CD1c-positive myeloid dendritic cell (primary cell): Measurements from ENCODE around the gene NAALADL2.
"Not testable (repeated sequence)": the region's sequence is repeated elsewhere in the genome, so short reads cannot be mapped to it uniquely, and the experiment has no call there.

Experiments
- DNase-seq: peaks from one replicate; pipeline ENCODE4 v3.0.0-alpha.2; 2016; ENCODE audit errors: extremely low spot score

Gene NAALADL2

DNA sequence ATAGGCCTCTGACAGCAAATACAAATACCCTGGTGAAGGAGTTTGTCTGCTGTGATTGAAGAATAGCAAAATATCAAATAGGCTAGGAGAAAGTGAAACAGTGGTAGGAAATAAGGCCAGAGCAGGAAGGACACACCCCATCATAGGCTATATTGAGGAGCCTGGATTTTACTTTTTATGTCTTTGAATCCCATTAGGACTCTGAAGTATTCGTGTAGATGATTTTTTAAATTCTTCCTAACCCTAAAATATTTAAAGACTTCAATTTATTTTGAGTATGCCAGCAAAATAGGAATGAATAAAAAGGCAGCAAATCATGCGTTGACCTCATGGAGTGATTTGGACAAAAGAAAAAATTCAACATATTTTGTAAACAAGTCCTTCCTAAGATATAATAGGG lies 562.8 kb downstream of the NAALADL2 start:
- no peak for DNase-seq

DNA sequence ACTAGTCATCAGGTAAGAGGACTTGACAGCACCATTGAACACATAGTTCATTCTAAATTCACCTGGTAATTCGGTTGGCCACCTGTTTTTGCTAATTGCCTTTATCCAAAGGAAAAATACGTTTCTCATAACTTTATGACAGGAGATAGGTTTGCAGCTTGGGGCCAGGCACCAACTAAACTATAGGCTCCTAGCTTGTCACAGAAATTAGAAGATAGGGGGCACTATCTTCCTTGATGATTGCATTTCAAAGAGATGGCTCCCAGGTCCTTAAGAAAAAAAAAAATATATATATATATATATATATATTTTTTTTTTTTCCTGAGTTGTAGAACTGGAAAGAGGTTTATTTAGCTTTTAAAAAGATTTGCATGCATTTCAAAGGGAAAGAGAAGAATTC lies 563.6 kb downstream of the NAALADL2 start:
- no peak for DNase-seq

DNA sequence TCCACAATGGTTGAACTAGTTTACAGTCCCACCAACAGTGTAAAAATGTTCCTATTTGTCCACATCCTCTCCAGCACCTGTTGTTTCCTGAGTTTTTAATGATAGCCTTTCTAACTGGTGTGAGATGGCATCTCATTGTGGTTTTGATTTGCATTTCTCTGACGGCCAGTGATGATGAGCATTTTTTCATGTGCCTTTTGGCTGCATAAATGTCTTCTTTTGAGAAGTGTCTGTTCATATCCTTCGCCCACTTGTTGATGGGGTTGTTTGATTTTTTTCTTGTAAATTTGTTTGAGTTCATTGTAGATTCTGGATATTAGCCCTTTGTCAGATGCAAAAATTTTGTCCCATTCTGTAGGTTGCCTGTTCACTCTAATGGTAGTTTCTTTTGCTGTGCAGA lies 564.7 kb downstream of the NAALADL2 start:
- not testable (repeated sequence) for DNase-seq

DNA sequence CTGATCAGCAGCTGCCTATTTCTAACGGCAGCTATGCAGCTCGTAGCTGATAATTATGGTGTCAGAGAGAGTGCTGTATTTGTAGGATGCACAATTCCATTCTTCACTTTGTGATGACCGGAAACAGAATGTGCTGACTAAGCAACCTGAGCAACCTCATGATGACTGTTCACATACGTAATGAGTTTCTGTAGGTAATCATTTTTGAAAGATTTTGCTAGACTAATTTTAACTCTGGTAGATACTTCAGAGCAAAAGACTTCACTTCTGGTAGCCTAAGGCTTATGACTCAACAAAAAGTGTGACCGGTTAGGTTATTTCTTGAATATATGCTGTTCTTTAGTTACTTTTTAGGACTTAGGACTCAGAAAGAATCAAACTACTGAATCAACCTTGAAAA lies 567.7 kb downstream of the NAALADL2 start:
- DNase-seq: no peak

DNA sequence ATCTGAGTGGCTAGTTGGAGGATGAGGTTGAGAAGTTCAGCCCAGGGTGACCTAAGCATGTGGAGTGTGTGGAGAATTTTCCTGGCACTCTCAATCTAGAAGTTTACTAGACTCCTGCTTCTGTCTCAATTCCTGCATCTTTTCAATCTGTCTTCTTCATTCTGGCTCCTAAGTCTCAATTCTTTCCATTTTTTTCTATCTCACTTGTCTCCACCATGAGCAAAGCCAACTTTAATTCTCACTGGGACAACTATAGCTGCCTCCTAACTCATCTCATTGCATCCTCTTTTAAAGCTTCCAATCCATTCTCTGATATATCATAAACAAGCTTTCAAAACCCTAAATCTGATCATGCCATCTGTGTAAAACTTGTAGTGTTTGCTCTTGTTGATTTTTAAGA lies 569.3 kb downstream of the NAALADL2 start:
- no peak for DNase-seq

DNA sequence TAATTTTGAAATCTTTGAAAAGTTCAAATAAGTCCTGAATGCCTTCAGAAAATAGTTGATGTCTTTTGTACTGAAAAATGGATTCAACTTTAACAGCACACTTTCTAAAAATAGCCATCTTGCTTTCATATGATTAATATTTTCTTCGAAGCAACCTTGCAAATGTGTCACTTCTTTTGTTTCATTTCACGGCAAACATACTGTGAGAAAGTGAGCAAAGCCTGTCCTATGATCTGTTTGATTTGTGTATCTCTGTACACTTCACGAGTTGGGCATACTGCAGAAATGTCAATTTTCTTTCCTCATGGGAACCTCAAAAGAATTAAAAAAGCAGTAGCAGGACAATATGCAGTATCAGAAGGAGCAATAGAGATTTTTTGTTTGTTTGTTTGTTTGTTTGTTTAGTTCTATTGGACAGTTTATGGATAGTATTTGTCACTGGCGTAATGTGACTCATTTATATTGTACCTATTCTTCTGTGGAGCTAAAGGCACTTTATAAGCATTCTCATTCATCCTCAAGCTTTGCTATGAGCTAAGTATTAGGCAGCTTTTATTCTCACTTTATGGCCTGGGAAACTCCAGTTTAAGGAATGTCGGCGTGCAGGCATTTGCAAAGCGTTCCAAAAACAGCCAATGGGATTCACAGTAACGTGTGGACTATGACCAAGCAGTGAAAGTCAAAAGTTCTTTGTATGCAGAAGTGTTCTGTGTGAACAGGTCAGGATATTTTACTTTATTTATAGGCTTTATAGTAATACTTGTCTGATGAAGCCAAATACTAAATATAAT lies 572.0 kb downstream of the NAALADL2 start:
- DNase-seq: no peak

DNA sequence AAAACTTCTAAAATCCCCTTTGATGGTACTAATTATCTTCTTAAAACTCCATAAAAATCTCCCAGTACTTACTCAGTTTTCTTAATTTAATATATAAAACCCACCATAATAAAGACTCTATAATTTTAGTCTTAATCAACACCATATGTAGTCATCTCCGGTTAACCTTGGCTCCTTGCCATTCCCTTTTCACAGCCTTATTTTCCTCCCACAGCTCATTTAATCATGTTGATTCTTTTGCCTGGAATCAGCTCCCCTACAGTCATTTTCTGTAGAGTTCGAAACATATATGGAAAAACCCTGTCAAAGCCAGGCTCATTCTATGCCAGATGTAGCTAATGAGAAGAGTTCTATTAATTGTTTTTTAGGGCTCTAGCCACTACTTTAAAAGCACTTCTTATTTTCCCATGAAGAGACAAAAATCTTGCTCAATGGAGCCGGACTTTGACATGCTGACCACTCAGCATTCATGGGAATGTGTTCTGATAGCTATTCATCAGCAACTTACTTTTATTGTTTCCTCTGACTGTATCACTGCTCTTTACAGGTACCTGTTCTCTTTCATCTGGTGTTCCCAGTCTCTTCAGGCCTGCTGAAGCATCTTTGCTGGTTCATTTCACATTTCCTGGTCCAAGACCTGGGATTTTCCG lies 573.4 kb downstream of the NAALADL2 start:
- no peak for DNase-seq

DNA sequence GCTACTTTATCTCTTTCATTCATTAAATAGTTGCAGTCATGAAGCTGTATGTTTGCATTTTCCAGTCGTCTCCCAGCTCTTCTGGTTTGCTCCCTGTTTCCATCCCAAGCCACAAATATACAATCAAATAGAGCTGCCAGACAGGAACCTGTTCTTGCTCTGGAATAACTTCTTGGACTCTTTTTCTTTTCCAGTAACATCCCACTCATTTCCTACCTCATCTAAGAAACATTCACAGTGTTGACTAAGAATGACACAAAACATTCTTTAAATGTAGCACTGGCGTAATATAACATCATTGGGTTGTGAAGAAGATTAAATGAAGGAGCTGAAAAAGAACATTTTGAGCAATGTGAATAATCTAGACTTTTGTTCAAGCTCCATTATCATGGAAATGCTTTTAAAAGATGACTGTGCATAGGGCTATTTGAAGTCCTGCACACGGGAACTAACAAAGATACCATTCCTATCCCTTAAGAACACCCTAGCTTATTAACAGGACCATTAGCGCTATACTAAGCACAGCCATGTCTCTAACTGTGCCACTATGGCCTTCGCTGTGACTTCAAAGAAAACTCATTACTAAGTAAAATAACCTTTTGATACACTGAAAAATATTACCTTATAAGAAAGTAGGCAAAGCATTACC lies 574.0 kb downstream of the NAALADL2 start:
- no peak for DNase-seq

DNA sequence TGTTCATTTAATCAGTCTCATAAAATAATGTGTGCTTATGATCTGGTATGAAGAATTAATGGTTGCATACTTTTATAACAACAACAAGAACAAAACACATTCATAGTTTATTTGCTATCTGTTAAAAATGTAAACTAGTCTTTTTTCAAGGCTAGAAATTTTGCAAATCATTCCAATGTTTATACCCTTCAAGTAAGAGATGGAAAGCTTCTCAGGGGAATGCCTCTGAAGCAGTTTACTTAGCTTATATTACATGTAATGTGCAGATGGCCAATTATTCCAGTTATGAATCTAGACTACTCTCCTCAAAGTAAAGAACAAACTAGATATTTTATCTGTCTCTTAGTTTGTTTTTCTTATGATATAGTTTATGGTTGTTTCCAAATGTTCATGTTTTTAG lies 575.4 kb downstream of the NAALADL2 start:
- no peak for DNase-seq

DNA sequence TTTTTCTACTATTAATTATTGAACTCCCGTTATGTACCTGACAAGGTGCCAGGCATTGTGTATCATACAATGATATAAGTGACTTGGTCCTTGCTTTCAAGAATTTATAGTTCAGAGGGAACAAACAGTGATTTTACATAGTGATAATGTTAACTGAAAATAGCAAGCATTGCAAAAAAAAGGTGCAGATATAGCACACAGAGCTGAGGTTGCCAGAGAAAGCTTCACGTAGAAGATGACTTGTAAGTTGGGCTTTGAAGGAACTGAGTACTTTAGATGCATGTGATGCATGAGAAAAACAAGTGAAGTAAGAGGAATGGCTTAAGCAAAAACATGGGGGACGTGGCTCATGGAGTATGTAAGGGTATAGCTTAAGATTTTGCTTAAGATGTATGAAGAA lies 584.5 kb downstream of the NAALADL2 start:
- no peak for DNase-seq

DNA sequence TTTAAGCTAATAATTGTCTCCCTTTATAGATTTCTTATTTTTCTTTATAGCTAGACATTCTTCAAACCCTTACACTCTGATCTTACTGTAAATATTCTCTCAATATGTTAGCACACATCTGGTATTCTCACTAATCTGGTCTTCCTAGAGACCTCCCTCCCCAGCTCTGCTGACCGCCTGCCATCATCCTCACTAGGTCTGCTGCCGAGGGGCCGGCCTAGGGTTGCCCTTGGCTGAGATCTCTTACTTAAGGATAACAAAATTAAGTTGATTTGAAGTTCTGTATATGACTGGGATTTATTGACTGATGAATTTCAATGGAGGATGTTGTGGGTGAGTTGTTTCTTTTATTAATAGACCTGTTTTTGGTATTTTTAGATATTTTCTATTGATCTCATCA lies 586.6 kb downstream of the NAALADL2 start:
- DNase-seq: no peak

DNA sequence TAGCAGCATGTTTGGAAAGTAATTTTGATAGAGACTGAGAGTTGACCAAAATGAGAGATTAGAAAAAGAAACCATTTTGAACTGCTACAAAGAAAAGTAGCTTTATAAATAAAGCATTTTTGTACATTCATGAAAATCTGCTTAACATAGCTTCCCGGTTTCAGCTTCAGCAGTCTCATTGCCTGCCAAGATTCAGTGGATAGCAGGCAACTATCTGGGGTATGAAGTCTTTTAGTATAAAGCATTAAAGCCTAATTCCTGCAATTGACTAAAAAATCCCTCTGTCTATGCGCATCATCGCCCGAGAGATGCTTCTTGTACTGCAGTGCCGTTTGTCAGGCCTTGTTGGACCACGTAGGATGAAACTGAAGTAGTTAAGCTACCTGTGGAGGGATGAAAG lies 588.4 kb downstream of the NAALADL2 start:
- no peak for DNase-seq

DNA sequence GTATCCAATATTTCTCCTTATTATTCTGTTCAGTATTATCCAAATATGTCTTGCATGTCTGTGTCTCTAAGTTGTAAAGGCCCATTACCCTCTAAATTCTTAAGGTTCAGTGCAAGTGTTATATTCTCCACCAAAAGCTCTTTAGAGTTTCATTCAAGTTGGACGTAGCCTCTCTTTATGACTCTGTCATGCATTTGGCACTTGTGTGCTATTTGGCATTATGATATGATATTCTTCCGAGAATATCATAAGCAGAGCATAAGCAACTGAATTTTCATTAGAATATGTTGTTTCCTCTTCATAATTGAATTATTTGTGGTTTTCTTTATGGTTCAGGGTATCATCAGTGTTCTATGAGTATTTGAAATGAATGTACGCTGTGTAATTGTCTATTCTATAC lies 594.2 kb downstream of the NAALADL2 start:
- DNase-seq: no peak

DNA sequence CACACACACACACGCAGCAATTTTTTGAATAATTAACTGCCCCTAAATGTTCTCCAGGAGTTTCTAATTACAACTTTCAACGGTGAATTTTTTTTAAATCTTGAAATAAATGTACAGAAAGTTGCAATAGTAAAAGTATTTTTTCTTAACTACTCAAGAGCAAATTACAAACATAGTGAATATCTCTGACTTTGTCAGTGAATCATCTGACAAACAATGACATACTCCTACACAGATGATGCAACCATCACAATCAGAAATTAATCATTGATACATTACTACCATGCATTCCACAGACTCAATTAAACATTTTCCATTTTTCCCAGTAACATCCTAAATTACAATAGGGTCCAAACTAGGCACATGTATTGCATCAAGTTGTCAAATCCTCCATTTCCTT lies 597.3 kb downstream of the NAALADL2 start:
- no peak for DNase-seq

DNA sequence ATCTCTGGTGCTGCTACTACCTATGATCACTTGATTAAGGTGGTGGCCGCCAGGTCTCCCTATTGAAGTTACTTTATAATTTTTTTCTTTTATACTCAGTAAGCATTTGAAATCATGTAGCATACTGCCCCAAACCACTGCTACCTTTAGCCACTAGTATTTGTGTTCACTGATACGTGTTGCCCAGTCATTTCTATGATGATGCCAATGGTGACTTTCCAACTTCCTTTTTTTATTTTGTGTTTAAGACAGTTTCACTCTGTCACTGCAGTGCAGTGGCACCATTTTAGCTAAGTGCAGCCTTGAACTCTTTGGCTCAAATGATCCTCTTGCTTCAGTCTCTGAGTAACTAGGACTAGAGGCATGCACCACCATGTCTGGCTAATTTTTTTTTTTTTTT lies 598.2 kb downstream of the NAALADL2 start:
- DNase-seq: no peak

DNA sequence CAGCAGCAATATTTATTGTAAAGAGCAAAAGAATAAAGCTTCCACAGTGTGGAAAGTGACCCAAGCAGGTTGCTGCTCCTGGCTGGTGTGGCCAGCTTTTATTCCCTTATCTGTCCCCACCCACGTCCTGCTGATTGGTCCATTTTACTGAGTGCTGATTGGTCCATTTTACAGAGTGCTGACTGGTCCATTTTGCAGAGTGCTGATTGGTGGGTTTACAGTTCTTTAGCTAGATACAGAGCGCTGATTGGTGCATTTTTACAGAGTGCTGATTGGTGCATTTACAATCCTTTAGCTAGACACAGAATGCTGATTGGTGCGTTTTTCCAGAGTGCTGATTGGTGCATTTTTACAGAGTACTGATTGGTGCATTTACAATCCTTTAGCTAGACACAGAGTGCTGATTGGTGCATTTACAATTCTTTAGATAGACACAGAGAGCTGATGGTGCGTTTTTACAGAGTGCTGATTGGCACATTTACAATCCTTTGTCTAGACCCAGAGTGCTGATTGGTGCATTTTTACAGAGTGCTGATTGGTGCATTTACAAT lies 601.8 kb downstream of the NAALADL2 start:
- not testable (repeated sequence) for DNase-seq

DNA sequence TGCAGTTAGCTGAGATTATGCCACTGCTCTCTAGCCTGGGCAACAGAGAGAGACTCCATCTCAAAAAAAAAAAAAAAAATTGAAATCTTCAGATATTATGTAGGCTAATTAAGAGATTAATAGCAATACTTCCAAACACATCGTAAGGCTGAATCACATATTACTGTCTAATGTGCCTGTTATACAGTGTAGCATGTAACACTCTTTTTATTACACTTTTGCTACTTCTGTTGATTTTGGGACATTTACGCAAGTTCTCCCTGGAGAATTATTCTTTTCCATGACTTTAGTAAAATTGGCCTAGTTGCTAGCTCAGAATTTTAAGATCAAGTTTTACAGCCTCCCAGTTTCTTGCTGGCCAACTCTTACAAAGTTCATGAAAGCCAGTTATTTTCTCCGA lies 605.2 kb downstream of the NAALADL2 start:
- no peak for DNase-seq

DNA sequence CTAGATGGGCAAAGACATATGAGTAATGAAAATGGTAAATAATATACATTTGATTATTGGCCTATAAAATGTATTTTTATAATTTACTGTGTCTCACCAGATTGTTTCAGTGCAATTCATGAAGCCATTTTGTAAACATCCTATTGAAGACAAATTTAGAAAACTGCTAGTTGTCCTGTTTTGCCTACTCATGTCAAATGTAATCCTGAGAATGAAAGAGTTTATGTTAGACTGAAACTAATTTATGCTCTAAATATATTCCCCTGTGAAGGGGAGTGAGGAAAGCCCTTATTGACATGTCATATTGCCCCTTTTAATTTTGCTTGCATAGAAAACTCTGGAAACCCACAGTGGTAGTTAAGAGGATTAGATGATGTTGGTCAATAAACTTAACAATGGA lies 610.0 kb downstream of the NAALADL2 start:
- DNase-seq: no peak

DNA sequence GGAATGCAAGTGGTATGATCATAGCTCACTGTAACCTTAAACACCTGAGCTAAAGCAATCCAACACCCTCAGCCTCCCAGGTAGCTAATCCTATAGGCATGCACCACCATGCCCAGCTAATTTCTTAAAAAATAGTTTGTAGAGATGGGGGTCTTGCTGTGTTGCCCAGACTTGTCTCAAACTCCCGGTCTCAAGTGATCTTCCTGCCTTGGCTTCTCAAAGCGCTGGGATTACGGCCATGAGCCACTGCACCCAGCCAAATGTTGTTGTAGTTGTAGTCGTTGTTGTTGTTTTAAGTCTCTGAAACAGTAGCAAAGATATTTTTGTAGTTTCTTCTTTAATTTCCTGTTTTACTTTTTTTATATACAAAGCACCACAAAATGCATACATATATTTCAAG lies 616.6 kb downstream of the NAALADL2 start:
- no peak for DNase-seq

DNA sequence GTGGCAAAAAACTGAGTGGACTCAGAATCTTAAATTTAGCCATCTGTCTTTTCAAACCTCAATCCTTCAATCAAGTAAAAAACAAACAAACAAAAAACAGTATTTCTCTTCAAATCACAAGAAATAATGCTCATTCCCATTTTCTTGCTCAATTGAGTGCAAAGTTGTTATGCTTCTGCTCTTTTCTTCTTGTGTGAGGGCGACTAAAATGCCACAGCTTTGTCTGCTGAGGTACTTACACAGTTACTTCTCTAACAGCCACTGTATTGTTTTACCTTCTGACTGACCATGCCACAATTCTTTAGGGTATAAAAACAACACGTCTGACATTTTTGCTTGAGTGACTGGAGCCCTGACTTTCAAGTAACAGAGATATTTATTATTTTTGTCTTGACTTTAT lies 617.4 kb downstream of the NAALADL2 start:
- no peak for DNase-seq

DNA sequence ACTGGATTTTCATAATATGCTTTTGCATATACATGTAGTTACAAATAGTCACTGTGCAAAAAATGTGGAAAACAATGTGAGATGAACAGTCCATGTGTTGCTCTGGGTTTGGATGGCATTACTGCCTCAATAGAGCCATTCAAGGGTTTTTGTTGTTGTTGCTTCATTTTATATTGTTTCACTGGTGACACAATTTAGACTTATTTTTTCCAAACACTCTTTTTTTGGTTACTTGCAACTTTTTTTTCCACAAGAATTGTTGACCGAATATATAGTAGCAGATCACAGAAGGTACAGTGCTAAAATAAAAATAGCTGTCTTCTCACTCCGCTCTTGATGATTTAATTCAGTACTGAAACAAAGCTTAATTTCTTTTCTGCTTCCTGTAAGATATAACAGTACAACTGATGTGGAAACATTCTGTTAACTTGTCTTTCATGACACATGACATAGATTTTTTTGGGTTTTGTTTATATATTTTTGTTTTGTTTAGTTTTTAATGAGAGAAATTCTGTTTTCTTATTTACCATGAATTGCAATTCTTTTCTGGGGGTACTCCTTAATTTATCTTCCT lies 618.6 kb downstream of the NAALADL2 start:
- DNase-seq: no peak

DNA sequence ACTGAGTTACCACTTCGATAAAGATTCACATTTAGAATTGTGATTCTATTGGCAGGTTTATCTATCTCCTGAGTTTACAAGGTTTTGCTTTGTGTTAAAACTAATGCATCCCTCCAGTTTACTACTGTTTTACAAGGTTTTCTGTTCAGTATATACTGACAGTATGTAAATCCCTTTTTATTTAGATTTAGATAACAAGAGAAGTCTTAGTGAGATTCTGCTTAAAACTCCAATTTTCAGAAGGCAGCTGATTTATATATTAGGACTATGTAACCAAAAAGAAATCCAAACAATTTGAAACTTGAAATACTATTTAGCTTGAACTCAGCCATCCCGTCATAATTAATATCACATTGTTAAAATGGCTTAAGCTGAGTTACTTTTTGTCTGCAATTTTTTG lies 619.2 kb downstream of the NAALADL2 start:
- DNase-seq: no peak

DNA sequence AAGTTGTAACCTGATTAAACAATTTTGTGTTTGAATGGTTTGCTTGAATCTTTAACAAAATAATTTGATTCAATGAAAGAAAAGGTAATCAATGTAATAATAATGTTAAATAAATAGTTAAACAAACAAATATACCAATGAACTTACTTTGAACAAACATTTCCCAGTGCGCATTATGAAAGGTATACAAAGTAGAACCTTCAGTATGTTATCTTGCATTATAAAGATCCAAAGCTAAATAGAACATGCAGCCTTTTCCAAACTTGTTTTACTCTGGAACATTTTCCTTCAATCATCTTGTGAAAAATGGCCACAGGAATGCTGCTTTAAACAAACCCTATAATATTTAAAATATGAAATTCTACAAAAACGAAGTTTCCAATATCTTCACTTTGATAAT lies 620.0 kb downstream of the NAALADL2 start:
- no peak for DNase-seq
